ENCODE measurements around the gene CNOT6.
"Not testable (repeated sequence)": the region's sequence is repeated elsewhere in the genome, so short reads cannot be mapped to it uniquely, and the experiment has no call there.

CNOT6 gene

GRCh38 chr5:180519098-180519497 is 24.9 kb downstream of the CNOT6 start:
- no peak for DNase-seq (ENCODE audit: low read depth)

- no peak for DNase-seq (ENCODE audit: low read depth)
Observed at GRCh38 chr5:180521101-180521500, 26.9 kb downstream of the CNOT6 start.

- no peak for DNase-seq (ENCODE audit: low read depth)
Observed at GRCh38 chr5:180521591-180521990, 27.4 kb downstream of the CNOT6 start.

- DNase-seq (ENCODE audit: low read depth): no peak
Observed at GRCh38 chr5:180522330-180522729, 28.2 kb downstream of the CNOT6 start.

GRCh38 chr5:180523629-180524466 is 29.7 kb downstream of the CNOT6 start:
- no peak for DNase-seq (ENCODE audit: low read depth)

GRCh38 chr5:180525399-180525798 is 31.2 kb downstream of the CNOT6 start:
- DNase-seq (ENCODE audit: low read depth): no peak

GRCh38 chr5:180526269-180526668 is 32.1 kb downstream of the CNOT6 start:
- no peak for DNase-seq (ENCODE audit: low read depth)

- no peak for DNase-seq (ENCODE audit: low read depth)
Observed at GRCh38 chr5:180527659-180528058, 33.5 kb downstream of the CNOT6 start.

- not testable (repeated sequence) for DNase-seq (ENCODE audit: low read depth)
Observed at GRCh38 chr5:180531036-180531585, 36.9 kb downstream of the CNOT6 start.

GRCh38 chr5:180532268-180532667 is 38.1 kb downstream of the CNOT6 start:
- DNase-seq (ENCODE audit: low read depth): no peak

- DNase-seq (ENCODE audit: low read depth): no peak
Observed at GRCh38 chr5:180533845-180534244, 39.7 kb downstream of the CNOT6 start.

- DNase-seq (ENCODE audit: low read depth): no peak
Observed at GRCh38 chr5:180535573-180535972, 41.4 kb downstream of the CNOT6 start.

GRCh38 chr5:180540050-180540694 is 46.0 kb downstream of the CNOT6 start:
- DNase-seq (ENCODE audit: low read depth): no peak

GRCh38 chr5:180541710-180542109 is 47.5 kb downstream of the CNOT6 start:
- DNase-seq (ENCODE audit: low read depth): no peak

- no peak for DNase-seq (ENCODE audit: low read depth)
Observed at GRCh38 chr5:180545248-180545647, 51.1 kb downstream of the CNOT6 start.

GRCh38 chr5:180548563-180548962 is 54.4 kb downstream of the CNOT6 start:
- DNase-seq (ENCODE audit: low read depth): no peak

- DNase-seq (ENCODE audit: low read depth): no peak
Observed at GRCh38 chr5:180553530-180553929, 59.4 kb downstream of the CNOT6 start.

- no peak for DNase-seq (ENCODE audit: low read depth)
Observed at GRCh38 chr5:180555168-180555921, 61.2 kb downstream of the CNOT6 start.

GRCh38 chr5:180557217-180557809 is 63.1 kb downstream of the CNOT6 start:
- DNase-seq (ENCODE audit: low read depth): no peak

GRCh38 chr5:180558232-180558631 is 64.1 kb downstream of the CNOT6 start:
- no peak for DNase-seq (ENCODE audit: low read depth)

- DNase-seq (ENCODE audit: low read depth): no peak
Observed at GRCh38 chr5:180563994-180564393, 69.8 kb downstream of the CNOT6 start.

GRCh38 chr5:180568914-180569313 is 74.7 kb downstream of the CNOT6 start:
- no peak for DNase-seq (ENCODE audit: low read depth)

Measured in stromal cell of bone marrow (primary cell).